ENCODE data around the gene FHOD3.

The FHOD3 gene

DNA sequence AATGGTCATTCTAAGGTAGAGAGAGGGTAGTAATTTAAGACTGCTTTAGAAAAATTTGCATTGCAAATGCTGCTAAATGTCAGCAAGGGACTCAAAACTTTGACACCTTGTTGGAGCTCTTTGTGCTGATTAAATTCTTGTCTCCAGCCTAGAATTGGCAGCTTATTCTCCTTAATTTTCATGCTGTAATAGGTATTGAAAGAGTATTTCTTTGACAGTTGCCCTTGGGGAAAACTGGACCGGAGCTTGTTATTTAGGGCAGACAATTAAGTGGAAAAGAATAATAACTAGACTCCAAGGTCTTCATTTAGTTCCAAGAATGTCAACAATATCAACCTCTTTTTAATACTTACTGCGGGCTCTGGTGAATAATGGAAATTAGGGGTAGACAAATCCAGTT lies 267.3 kb downstream of the FHOD3 start:
- no peak for DNase-seq

DNA sequence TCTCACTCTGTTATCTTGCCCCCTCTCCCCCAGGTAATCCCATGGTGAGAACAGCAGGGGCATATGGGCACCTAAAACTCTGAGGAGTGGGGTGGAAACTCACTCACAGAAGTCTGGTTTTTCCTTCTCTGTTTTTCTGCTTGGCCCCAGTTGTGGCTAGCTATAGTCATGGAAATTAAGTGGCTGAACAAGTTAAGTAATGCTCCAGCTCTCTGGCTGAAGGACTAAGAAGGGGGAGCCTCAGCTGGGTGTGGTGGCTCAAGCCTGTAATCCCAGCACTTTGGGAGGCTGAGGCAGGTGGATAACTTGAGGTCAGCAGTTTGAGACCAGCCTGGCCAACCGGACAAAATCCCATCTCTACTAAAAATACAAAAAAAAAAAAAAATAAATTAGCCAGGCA lies 270.3 kb downstream of the FHOD3 start:
- no peak for DNase-seq

DNA sequence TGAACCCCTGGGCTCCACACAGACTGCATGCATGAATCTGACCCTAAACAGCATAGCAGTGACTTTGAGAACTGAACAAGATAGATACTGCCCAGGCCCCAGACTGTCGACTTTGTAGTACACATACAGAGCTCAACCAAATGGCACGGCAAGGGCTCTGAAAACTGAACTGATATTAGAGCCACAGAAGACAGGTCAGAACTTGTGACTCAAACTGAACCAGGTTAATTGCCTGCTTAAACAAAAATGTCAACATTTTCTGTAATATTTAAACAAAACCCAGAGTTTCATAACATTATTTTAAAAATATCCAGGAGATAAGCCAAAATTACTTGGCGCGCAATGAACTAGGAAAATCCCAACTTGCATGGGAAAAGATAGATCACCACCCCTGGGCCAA lies 271.0 kb downstream of the FHOD3 start:
- DNase-seq, result no peak

DNA sequence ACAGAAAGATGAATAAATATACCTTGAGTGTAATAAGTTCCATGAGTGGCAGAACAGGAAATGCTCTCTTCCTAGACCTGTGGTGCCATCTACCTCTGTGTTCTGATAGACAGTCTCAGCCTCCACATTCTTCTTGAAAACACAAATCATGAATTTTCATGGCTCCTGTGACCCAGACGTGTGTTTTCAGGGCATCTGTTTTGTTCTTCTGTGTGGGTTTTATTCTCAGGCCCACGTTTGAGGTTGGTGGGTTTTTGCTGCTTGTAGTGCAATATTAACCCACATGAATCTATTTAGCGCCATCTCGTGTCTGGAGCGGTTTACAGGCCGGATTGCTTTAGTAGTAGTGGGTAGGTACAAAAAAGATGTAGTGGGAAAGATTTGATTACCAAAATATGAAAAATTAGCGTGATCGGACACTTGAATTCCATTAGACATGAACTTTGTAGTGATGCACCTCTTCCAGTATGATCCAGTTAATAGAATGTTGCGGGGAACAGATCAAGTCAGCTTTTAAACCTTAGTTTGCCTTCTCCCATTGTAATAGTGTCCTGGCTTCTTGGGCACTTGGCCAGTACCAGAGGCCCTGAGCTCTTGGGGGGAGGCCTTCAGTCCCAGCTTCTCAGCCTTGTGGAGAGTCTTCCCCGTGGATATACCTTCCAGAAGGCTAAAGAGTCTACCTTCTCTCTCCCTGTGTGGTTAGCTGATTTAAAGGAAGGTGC lies 274.8 kb downstream of the FHOD3 start:
- DNase-seq, result peak; percentile 10

DNA sequence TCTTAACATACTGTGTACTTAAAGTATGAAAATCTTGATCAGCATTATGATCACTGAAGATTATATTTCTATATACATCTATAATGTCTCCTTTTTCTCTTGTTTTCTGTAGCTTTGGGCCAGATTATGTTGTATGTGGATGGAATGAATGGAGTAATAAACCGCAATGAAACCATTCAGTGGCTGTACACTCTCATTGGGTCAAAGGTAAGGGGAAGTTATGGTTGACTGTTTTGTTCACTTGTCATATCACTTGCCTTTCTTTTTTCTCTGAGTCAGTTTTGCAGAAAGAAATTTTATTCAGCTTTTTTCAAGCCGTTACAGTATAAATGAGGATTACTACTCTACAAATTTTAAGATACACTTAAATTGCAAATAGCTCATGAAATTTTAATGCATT lies 278.8 kb downstream of the FHOD3 start:
- no peak for DNase-seq

DNA sequence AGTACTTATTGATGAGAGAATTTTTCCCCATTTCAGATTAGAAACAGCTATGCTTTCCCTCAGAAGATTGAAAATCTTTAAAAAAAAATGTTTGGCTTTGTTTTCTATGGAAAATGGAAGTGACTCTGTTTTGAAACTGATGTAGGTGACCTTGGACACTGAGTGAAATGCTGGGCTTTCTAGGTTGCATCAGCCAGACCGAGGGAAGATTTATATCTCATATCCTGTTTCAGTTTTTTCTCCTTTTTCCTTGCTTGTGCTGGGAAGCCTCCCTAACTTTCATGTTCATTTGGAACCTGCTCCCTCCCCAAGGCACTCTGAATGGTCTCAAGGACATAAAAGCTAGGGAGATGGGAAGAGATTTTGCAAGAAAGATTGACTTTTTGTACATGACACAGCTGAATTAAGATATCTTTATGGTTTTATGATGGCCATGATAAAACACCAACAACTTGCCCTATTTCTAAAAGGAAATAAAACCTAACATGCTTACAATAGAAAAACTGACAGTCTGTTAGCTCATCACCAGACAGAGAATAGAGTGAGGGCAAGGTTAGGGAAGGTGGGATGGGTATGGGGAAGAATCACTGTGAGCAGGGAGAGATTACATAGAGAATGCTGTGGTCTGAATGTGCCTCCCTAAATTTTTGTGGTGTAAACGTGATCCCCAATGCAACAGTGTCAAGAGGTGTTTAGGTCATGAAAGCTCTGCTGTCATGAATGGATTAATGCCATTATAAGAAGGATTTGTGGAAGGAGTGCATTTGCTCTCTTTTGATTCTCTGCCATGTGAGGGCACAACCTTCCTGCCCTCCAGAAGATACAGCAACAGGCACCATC lies 281.6 kb downstream of the FHOD3 start:
- no peak for DNase-seq

DNA sequence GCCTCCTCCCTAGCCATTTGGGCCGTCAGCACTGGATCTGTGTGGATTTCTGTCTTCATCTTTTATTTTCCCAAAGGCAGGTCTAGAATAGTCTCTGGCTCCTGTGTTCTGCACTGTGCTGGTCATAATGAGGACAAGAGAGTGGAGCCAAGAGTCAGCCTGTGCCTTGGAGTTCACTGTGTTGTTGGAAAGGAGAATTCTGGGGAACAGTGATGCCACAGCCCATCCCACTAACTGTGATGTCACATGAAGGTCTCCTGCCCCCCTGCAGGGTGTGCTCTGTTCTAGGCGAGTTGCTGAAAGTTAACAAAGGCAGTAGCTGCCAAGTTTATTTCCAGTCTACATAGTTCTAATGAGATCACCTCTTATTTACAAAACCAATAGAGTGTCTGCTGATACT lies 282.8 kb downstream of the FHOD3 start:
- no peak for DNase-seq

DNA sequence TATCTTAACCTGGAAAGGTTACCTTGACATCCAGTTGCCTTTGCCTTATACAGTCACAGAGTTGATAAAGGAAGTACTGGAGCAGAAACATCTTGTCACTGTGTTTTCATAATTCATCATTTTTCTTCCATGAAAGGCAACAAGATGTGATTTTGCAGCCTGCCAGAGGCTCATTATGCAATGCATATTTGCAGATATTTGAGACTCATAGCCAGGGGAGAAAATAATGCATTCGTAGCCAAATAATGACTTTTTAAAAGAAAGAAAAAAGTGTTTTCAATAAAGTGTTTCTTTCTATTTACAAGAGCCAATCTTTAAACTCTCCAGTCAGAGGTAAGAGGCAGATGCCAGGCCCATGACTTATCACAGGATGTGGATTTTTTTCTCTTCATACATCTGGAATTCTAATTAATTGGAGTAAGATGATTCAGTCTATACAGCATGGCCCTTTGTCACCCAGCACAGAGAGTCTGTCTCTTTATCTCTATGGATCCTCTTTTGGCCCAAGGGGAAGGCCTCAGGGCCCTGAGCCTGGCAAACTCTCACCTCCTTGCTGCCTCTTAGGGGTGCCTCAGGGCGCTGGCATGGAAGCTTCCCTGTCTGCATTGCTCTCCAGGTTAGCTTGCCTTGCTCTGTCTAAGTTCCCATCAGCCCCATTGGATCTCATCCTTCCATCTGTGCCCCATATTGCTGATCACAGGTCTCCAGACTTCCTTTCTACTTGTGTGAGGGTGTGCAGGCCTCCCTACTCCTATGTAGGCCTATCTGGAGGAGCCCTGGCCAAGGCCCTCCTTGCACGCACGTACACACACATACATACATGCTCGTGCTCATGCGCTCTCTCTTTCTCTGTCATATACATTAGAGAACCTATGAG lies 283.6 kb downstream of the FHOD3 start:
- no peak for DNase-seq

DNA sequence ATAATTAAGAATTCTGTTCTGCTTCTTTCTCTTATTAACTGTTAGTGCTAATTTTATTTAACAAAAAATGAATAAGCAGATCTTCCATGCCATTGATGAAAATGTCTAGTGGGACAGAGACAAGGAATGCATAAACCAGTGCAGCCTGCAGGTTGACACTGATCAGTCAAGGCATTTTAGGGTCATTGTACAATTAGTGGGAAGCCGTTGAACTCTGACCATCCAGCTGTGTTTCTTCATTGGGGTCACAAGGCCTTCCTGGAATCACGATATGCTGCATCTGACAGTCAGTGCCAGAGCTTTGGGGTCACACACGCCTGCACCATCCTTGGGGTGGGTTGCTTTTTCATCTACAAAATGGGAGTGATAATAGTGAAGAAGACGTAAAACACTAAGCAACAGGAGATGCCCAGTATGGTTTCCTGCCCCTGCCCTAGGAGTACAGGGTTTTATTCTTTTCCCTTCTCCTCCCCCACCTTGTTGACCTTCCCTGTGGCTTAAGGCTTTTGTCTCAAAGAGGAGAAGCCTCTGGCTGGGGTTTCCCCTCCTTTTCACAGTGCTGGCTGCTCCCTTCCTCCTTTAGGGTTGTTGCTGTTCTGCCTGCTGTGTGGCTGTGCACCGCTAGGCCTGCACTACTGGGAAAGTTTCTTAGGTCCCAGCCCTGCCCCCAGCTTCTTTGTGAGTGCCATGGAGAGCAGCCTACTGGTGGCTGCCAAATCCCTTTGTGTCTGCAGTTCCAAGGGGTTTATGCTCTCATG lies 285.7 kb downstream of the FHOD3 start:
- no peak for DNase-seq

DNA sequence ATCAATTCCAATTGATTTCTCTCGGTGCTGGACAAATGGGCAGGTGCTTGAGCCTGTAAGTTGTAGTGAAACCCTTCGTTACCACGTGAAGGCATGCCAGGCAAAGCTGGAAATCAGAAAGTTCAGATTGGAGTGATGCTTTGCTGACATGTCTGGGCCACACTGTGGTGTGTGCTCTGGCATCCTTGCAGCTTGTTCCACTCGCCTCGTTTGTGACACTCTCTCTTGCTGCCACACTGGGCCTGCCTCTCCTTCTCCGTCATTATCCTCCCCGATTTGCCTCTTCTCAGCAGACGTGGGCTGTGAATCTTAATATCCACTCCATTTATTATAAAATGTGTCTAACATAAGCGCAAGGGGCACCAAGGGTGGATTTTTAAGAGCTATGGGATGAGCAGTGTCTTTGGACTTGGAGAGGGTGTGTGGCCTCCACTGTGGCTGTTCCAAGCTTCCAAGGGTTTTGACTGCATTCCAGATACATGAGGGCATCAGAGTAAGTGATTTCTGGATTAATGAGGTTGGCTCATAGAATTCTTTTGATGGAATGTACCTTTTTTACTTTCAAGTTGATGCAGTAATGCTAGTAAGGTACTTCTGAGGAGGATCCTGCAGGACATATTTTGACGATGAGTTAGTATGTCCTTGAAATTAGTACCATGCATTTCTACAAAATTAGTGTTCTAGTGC lies 292.5 kb downstream of the FHOD3 start:
- DNase-seq, result no peak

DNA sequence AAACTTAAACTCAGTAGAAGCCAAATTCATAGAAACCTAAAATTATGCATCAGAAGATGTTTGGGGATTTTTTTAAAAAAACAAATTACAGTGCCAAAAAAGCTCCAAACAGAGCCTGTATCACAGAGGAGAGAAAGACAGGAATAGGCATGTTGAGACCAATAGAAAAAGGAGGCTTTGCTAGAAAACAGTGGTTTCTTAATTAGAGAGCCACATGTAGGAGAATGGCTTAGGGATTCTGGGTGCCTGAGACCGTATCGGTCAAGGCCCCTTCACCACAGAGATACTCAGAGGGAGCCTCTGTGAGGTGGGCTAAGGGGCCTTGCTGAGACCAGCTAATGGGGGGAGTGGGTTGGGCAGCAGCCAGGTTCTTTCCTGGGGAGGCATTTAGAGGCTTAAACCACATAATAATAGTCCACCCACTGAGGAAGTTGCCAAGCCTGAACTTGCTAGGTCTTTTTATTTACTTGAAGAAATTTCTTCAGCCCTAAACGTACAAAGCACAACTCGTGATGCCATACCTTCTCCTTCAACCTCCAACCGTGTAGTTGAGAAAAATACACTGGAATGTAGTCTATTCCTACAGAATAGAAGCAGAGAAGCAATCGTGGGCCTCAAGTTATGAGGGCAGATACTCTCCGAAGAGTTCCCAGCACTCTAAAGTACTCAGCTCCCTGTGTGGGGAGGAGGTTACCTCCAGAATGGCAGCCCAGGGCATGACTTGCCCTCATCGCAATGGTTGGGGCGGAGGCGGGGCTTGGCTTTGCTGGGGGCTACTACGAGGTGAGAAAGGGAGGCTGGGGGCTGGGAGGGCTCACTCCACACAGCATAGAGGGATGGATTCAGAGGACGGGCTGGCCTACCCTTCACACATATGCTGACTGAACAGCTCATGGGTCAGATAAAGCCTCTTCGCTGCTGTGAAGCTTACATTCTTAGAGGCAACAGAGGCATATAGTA lies 293.4 kb downstream of the FHOD3 start:
- no peak for DNase-seq

DNA sequence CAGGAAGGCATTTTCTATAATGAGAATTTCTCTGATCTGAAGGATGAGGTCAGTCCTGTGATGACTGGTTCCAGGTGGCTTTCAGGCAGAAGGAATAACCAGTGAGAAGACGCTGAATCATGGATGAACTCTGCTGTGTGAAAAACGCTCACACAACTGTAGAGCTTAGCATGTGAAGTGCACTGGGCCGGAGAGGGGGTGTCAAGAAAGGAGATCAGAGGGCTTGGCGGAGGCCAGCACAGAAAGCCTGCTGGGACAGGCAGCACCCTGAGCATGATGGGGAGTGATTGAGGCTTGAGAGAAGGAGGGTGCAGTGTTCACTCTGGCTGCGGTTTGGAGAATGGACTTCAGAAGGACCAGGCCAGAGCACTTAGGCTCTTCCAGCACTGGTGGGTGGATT lies 294.8 kb downstream of the FHOD3 start:
- no peak for DNase-seq

DNA sequence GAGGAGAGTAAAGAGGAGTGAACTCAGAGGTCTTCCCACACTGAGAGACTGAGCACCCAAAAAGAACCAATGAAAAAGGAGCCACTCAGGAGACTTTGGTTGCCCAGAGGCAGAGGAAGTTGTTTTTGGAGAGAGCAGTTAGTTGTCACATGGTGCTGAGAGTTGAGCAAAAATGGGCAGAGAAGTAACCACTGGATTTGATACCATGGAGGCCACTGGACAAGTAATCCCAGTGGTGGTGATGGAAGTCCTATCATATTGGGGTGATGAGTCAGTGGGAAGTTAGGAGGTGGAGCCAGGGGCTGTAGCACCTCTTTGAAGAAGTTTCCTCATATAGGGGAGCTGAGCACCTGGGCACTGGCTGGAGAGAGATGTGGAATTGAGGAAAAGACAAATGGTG lies 295.5 kb downstream of the FHOD3 start:
- no peak for DNase-seq

DNA sequence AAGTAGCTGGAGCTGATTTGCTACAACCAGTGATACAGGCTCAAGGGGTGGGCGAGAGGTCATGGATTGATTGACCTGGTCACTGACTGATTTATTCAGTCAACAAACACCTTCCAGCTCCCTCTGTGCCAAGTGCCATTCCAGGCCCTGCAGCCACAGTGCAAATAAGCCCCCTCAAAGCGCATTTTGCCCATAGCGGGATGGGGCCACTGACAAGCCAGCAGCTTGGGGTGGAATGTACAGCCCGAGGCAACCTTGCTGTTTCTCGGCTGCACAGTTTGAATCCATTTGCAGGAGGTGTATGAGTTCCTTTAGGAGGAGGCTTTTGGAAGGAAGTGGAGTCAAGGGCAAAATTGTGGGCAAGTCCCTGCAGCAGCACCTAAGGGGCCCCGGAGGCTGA lies 296.1 kb downstream of the FHOD3 start:
- DNase-seq, result no peak

DNA sequence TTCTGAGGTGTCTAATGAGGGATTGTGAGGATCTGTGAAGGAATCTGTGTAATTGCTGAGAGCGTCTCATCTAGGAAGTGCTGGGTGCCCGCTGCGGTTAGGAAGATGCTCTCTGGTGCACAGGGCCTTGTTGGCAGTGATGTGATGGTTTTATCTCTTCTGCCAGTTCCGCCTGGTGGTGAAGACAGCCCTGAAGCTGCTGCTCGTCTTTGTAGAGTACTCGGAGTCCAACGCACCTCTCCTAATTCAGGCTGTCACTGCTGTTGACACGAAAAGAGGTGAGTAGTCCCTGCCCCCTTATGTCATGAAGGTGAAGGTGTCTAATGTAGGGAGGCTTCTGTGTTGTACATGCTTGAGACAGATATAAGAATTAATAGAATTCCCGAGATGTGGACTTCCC lies 297.1 kb downstream of the FHOD3 start:
- DNase-seq, result no peak

DNA sequence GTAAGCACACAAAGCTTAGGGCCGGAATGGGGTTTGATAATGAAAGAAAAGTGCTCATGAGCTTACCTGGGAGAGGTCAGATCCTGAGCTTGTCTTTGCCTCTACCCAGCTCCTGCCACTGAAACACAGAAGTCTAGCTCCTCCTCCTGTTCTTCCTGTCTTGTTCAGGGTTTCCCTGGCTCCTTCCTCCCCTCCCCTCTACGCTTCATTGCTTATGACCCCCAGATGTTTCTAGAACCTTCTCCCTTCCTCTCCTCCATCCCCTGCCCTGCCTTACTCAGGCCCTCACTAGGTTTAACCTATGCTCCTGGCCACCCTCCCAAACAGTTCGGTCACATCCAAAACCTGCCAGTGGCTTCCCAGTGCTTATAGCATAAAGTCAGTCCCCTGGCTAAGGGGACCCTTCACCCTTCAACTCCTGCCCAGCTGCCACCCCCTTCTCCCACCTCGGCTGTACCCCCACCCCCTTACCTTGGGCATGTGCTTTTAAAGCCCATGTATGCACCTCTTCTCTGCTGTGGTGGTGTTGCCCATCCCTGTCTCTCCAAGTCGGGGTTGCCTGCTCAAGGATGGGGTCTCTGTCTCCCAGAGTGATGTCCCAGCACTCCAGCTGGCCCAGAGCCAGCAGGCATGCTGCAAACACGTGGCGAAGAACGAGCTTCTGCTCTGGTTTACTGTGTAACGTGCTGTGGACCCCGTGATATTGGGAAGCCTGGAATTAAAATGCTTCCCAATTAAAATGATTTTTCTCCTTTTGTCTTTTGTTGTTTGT lies 297.7 kb downstream of the FHOD3 start:
- no peak for DNase-seq

DNA sequence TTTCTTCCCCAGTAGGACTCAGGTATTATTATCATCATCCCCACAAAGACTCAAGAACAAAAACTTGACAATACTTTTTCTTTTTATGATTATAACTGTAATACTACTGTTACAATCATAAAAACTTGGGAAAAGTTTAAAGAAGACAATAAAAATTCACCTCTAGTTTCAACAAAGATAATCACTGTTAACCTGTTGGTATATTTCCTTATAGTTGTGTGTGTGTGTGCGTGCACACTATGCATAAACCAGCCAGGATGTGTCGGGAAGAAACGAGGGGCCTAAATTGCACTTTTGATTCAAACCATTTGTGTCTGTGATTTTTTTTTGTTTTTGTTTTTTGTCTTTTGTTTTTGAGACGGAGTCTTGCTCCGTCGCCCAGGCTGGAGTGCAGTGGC lies 298.3 kb downstream of the FHOD3 start:
- no peak for DNase-seq

DNA sequence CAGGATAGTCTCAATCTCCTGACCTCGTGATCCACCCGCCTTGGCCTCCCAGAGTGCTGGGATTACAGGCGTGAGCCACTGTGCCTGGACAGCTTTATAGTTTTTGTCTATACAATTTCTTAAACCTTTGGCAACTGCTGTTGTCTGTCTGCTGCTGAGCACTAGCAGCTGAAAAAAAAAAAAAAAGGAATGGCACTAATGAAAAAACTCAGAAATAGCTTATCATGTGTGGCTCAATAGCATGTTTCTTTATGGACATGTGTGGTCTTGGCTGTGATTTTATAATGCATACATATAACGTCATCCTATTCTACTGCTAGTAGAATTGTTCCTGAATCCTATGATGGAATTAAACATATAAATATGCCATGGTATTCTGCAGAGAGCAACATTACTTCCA lies 300.1 kb downstream of the FHOD3 start:
- no peak for DNase-seq

DNA sequence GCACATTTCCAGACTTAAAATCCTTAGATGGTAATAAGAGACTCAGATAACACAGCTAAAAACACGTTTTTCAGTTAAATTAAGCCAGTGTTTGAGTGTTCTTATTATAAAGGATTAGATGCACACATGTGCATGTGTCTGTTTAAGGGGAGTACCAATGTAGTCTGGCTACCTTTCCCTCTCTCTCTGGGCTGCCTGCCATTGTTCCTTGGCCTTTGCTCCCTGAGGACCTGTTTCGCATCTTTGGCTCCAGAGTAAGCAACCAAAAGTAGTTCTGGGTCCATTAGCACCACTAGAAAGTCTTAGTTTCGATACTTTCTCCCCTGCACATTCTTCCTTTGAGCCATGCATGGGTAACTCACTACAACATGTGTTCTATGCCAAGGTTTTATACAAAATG lies 303.0 kb downstream of the FHOD3 start:
- DNase-seq, result no peak

DNA sequence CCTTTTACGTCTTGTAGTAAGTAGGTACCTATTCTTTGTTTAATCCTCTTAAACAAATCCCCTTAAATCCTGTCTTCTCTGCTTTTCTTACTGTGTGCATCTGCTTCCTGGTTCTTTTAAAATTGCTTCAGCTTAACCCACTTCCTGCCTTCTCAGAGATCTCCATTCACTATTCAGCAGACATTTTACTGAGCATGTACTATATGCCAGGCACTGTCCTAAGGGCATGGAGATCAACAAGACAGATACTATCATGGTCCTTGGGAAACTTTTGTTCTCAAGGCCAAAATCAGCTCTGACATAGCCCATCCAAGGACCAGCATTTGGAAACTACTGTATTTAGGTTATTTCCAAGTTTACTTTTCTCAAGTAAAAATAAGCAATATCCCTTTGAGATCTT lies 303.8 kb downstream of the FHOD3 start:
- DNase-seq, result no peak

All from CD4-positive, alpha-beta T cell treated with Interleukin-17A for 1 hour (primary cell).